RWPE1 (cell line): ENCODE results near the gene ELK1.

ENCODE experiments used
- CTCF ChIA-PET: fragments of 350-600 bp; sonication (Branson Sonifier 250); formaldehyde crosslinking; extraction: SDS; loops from one replicate; lab custom pipeline; 2021; lab: Yijun Ruan, JAX
- POLR2A ChIA-PET: fragments of 400-600 bp; formaldehyde crosslinking; extraction: SDS; loops from one replicate; lab custom pipeline; 2020; ENCODE audit warnings: antibody characterized with exemption; ENCODE audit not compliant: low non-redundant PET; lab: Yijun Ruan, JAX
- DNase-seq: peaks from one replicate; pipeline ENCODE4 v3.0.0; 2012; ENCODE audit warnings: low spot score
- H3K27ac ChIP-seq: fragments of 450-650 bp; 2 replicates; pipeline ENCODE4 v1.5.1; 2017
- CTCF ChIP-seq: fragments of 450-650 bp; conservative IDR thresholded peaks from 2 replicates; pipeline ENCODE4 v1.5.1; 2017; ENCODE audit warnings: low read depth, mild to moderate bottlenecking

The ELK1 gene

DNA sequence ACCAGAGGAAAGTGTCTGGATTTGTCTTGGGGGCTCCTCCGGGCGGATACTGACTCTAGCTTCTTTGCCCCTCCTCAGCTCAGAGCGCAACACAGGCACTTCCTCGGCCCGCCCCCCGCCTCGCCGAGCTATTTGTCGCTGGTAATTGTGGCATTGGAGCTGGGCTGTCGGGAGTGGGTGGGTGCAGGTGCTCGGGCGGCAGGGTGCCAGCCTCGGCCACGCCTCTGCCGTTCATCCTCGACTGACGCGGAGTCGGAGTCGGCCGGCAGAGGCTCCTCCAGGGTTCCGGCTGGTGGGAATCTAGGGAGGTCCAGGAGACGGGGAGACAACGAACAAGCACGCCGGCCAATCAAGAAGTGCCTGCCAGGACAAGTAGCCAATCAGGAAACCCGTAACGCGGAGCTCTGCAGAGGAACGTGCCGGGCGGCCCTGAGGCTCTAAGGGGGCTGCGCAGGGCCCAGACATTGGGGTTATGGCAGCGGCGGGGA is 26.8 kb downstream of the ELK1 start:
- CTCF ChIA-PET = interaction anchor here (0.6 to 0.8 kb wide), 2 partner anchors 9 to 82 kb away, joined by 4 read pairs; no protein-coding TSS in a partner anchor
- POLR2A ChIA-PET = no interaction called here
- TF ChIP-seq CTCF = no peak

GRCh38 chrX:47621851-47622250 is 28.5 kb downstream of the ELK1 start:
- TF ChIP-seq CTCF = no peak
- no peak for DNase-seq
- CTCF ChIA-PET = no interaction called here
- POLR2A ChIA-PET = no interaction called here
- H3K27ac ChIP-seq = no peak overlapping the region

More for the DNA sequence above, 26.8 kb downstream of the ELK1 start:
- no peak overlapping the region for H3K27ac ChIP-seq
- peak; percentile 48 for DNase-seq

- CTCF ChIA-PET = interaction anchor here (0.7 kb wide), 1 partner anchor 24 kb away, joined by 3 read pairs; no protein-coding TSS in a partner anchor
- TF ChIP-seq CTCF = no peak
- DNase-seq = no peak
- no peak overlapping the region for H3K27ac ChIP-seq
- POLR2A ChIA-PET = no interaction called here
These were observed 30.1 kb downstream of the ELK1 start for GRCh38 chrX:47620303-47620685.

GRCh38 chrX:47619486-47620302 is 30.7 kb downstream of the ELK1 start, which contains the start of gene SYN1:
TSS of gene SYN1 (minus strand) at chrX:47619857. CDS start at chrX:47619728, 129 bp downstream.
- DNase-seq = peak; percentile 81
- H3K27ac ChIP-seq = no peak within 1 kb of the TSS
- POLR2A ChIA-PET = no interaction called here
- TF ChIP-seq CTCF = no peak
- CTCF ChIA-PET = interaction anchor here (0.7 kb wide), 1 partner anchor 23 kb away, joined by 3 read pairs; no protein-coding TSS in a partner anchor

- no peak for DNase-seq
- POLR2A ChIA-PET = no interaction called here
- no peak overlapping the region for H3K27ac ChIP-seq
- CTCF ChIA-PET = no interaction called here
- no peak for TF ChIP-seq CTCF
These were observed 31.4 kb downstream of the ELK1 start for GRCh38 chrX:47618923-47619485.

- no peak for TF ChIP-seq CTCF
- CTCF ChIA-PET = interaction anchor here (0.5 to 0.7 kb wide), 2 partner anchors 10 to 14 kb away, joined by 3 to 4 read pairs; no protein-coding TSS in a partner anchor
- POLR2A ChIA-PET = no interaction called here
- no peak for DNase-seq
- H3K27ac ChIP-seq = no peak overlapping the region
These were observed 35.7 kb downstream of the ELK1 start for GRCh38 chrX:47614618-47615017.
